Neural cell (in vitro differentiated cells): ENCODE data around the gene TRAPPC2L. TPM values are rescaled to one million over a fixed set of nuclear protein-coding genes. Genes with fewer than 3 reads are reported as not detected.

Experiments
- H2AFZ ChIP-seq: fragments of 200-600, 300-800 bp; sonication (generic), shearing (Covaris generic); 2 replicates; pipeline ENCODE4 v1.6.0; 2014; ENCODE audit warnings: low read depth, mild to moderate bottlenecking, antibody characterized with exemption, low read length, moderate library complexity
- H3F3A ChIP-seq: fragments of 200-600 bp; shearing (Covaris generic); 2 replicates; pipeline ENCODE4 v1.6.1; 2016; ENCODE audit warnings: mild to moderate bottlenecking, moderate library complexity, mixed read lengths, antibody characterized with exemption, low read length; ENCODE audit not compliant: insufficient read depth, poor library complexity, severe bottlenecking
- H3K27ac ChIP-seq: fragments of 200-600, 300-800 bp; sonication (generic), shearing (Covaris generic); 2 replicates; pipeline ENCODE4 v1.5.1; 2014; ENCODE audit warnings: mild to moderate bottlenecking, low read length, moderate library complexity
- H3K27me3 ChIP-seq: fragments of 300-800, 200-600 bp; sonication (generic), shearing (Covaris generic); 2 replicates; pipeline ENCODE4 v1.6.0; 2014; ENCODE audit warnings: mild to moderate bottlenecking, low read depth, low read length, moderate library complexity; ENCODE audit not compliant: insufficient read depth
- H3K36me3 ChIP-seq: fragments of 300-800, 200-600 bp; sonication (generic), shearing (Covaris generic); 2 replicates; pipeline ENCODE4 v1.5.1; 2014; ENCODE audit warnings: mild to moderate bottlenecking, antibody characterized with exemption, low read length, moderate library complexity; ENCODE audit not compliant: insufficient read depth
- H3K4me2 ChIP-seq: fragments of 300-800, 200-600 bp; sonication (generic), shearing (Covaris generic); 2 replicates; pipeline ENCODE4 v1.6.0; 2014; ENCODE audit warnings: mild to moderate bottlenecking, low read length
- H3K4me3 ChIP-seq: fragments of 300-800, 200-600 bp; sonication (generic), shearing (Covaris generic); 2 replicates; pipeline ENCODE4 v1.5.1; 2014; ENCODE audit warnings: mild to moderate bottlenecking, low read length, moderate library complexity
- H3K79me2 ChIP-seq: fragments of 200-600 bp; shearing (Covaris generic); replicated peaks from 2 replicates; pipeline ENCODE4 v1.6.0; 2014; ENCODE audit warnings: mild to moderate bottlenecking, low read length, moderate library complexity; ENCODE audit not compliant: insufficient read depth
- H3K9ac ChIP-seq: fragments of 300-800, 200-600 bp; sonication (generic), shearing (Covaris generic); 2 replicates; pipeline ENCODE4 v1.6.1; 2016; ENCODE audit warnings: mild to moderate bottlenecking, low read length, mixed read lengths
- H3K9me2 ChIP-seq: fragments of 200-600 bp; shearing (Covaris generic); 2 replicates; pipeline ENCODE4 v1.6.1; 2016; ENCODE audit warnings: mild to moderate bottlenecking, low read length, mixed read lengths; ENCODE audit not compliant: insufficient read depth
- H3K9me3 ChIP-seq: fragments of 200-600, 300-800 bp; sonication (generic), shearing (Covaris generic); 2 replicates; pipeline ENCODE4 v1.6.1; 2016; ENCODE audit warnings: mild to moderate bottlenecking, mixed run types, low read length, moderate library complexity, mixed read lengths
- H4K20me1 ChIP-seq: fragments of 200-600 bp; shearing (Covaris generic); 2 replicates; pipeline ENCODE4 v1.6.1; 2016; ENCODE audit warnings: mild to moderate bottlenecking, mixed run types; ENCODE audit not compliant: insufficient read depth
- EP300 ChIP-seq: fragments of 450-650 bp; conservative IDR thresholded peaks from 2 replicates; pipeline ENCODE4 v1.6.1; 2014; ENCODE audit warnings: antibody characterized with exemption, mild to moderate bottlenecking, moderate library complexity; ENCODE audit not compliant: poor library complexity, severe bottlenecking
- EZH2 ChIP-seq: fragments of 200-600, 300-800 bp; shearing (Covaris generic), sonication (generic); IDR thresholded peaks from 2 replicates; pipeline ENCODE4 v1.6.1; 2014; ENCODE audit warnings: antibody characterized with exemption, low read length, borderline replicate concordance, mild to moderate bottlenecking; ENCODE audit not compliant: insufficient read depth, poor library complexity, severe bottlenecking
- MXI1 ChIP-seq: fragments of 450-650 bp; conservative IDR thresholded peaks from 2 replicates; pipeline ENCODE4 v1.6.1; 2014; ENCODE audit warnings: antibody characterized with exemption, mild to moderate bottlenecking; ENCODE audit not compliant: poor library complexity, severe bottlenecking
- POLR2AphosphoS5 ChIP-seq: IDR thresholded peaks from 2 replicates; pipeline ENCODE4 v1.6.1; 2012
- RAD21 ChIP-seq: fragments of 450-650 bp; conservative IDR thresholded peaks from 2 replicates; pipeline ENCODE4 v1.6.1; 2014; ENCODE audit warnings: antibody characterized with exemption, mild to moderate bottlenecking, moderate library complexity
- SMC3 ChIP-seq: fragments of 450-650 bp; conservative IDR thresholded peaks from 2 replicates; pipeline ENCODE4 v1.6.1; 2014; ENCODE audit warnings: antibody characterized with exemption, mild to moderate bottlenecking, moderate library complexity; ENCODE audit not compliant: poor library complexity
- TAF1 ChIP-seq: IDR thresholded peaks from 2 replicates; pipeline ENCODE4 v1.6.1; 2012; ENCODE audit warnings: low read depth
- polyA plus RNA-seq: library from polyadenylated mRNA; depleted of rRNA; stranded (reverse); fragments of >200 nt; gene quantifications from 2 replicates; pipeline ENCODE4 v1.2.3, GENCODE V29; 2014
- TF ChIP-seq, protein P1 (sequence below): IDR thresholded peaks from 2 replicates; pipeline ENCODE4 v1.6.1; 2012; ENCODE audit warnings: borderline replicate concordance
- TF ChIP-seq, protein P2 (sequence below): fragments of 450-650 bp; IDR thresholded peaks from 2 replicates; pipeline ENCODE4 v1.5.1; 2014; ENCODE audit warnings: antibody characterized with exemption, mild to moderate bottlenecking, moderate library complexity; ENCODE audit not compliant: poor library complexity, severe bottlenecking

The TRAPPC2L gene
- polyA plus RNA-seq, 1 donor from 2014 or later = 70.2 TPM

DNA sequence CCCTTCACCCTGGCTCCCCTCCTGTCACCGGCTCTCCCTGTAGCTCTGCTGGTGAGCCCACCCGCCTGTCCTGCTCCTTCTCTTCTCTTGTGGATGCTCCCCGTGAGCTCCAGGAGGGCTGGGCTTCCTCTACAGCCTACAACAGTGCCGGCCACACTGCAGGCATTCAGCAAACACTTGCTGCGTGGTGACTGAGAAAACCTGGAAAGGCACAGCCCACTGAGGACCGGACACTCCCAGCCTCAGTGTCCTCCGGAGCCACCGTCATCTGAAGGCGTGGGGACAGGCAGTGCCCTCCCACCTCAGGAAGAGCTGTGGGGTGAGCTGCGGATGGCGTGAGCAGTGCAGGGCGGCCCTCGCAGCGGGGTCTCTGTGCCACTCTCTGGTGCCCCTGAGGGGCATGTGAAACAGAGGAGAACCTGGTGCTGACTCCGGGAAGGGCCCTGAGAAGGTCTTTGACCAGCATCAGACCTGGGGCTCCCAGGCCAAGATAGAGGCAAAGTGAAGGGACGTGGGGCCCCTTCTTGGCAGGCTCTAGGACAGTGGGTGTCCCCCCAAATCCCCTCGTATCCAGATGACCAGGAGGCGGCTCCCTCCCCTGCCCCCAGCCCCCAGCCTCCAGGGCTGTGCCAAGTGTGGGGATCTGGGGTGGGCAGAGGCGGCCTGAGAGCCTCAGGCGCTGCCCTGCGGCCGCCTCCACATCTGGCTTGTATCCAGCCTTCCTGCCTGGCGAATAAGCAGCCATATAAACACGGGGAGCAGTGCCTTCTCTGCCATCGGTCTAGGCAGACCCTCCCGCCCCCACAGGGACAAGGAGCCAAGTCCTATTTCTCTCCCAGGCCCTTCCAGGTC lies 53.6 kb downstream of the TRAPPC2L start:
- no peaks in the 10 kb centered on the region for H3K79me2 ChIP-seq
- H3K9me2 ChIP-seq = no peaks in the 10 kb centered on the region
- H3K9me3 ChIP-seq = no peaks in the 10 kb centered on the region
- H3K9ac ChIP-seq = no peak overlapping the region
- H3K4me2 ChIP-seq = no peak overlapping the region
- H3K4me3 ChIP-seq = no peak overlapping the region
- no peak overlapping the region for H3K27ac ChIP-seq
- H3K36me3 ChIP-seq = no peaks in the 10 kb centered on the region
- no peaks in the 10 kb centered on the region for H3F3A ChIP-seq
- H4K20me1 ChIP-seq = no peaks in the 10 kb centered on the region
- TF ChIP-seq RAD21 (no peak), EZH2 (no peak), EP300 (no peak), MXI1 (no peak), POLR2AphosphoS5 (no peak), TAF1 (no peak), SMC3 (no peak)
- TF ChIP-seq, protein P1, sequence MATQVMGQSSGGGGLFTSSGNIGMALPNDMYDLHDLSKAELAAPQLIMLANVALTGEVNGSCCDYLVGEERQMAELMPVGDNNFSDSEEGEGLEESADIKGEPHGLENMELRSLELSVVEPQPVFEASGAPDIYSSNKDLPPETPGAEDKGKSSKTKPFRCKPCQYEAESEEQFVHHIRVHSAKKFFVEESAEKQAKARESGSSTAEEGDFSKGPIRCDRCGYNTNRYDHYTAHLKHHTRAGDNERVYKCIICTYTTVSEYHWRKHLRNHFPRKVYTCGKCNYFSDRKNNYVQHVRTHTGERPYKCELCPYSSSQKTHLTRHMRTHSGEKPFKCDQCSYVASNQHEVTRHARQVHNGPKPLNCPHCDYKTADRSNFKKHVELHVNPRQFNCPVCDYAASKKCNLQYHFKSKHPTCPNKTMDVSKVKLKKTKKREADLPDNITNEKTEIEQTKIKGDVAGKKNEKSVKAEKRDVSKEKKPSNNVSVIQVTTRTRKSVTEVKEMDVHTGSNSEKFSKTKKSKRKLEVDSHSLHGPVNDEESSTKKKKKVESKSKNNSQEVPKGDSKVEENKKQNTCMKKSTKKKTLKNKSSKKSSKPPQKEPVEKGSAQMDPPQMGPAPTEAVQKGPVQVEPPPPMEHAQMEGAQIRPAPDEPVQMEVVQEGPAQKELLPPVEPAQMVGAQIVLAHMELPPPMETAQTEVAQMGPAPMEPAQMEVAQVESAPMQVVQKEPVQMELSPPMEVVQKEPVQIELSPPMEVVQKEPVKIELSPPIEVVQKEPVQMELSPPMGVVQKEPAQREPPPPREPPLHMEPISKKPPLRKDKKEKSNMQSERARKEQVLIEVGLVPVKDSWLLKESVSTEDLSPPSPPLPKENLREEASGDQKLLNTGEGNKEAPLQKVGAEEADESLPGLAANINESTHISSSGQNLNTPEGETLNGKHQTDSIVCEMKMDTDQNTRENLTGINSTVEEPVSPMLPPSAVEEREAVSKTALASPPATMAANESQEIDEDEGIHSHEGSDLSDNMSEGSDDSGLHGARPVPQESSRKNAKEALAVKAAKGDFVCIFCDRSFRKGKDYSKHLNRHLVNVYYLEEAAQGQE = no peak
- TF ChIP-seq, protein P2, sequence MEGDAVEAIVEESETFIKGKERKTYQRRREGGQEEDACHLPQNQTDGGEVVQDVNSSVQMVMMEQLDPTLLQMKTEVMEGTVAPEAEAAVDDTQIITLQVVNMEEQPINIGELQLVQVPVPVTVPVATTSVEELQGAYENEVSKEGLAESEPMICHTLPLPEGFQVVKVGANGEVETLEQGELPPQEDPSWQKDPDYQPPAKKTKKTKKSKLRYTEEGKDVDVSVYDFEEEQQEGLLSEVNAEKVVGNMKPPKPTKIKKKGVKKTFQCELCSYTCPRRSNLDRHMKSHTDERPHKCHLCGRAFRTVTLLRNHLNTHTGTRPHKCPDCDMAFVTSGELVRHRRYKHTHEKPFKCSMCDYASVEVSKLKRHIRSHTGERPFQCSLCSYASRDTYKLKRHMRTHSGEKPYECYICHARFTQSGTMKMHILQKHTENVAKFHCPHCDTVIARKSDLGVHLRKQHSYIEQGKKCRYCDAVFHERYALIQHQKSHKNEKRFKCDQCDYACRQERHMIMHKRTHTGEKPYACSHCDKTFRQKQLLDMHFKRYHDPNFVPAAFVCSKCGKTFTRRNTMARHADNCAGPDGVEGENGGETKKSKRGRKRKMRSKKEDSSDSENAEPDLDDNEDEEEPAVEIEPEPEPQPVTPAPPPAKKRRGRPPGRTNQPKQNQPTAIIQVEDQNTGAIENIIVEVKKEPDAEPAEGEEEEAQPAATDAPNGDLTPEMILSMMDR = no peak
- no peak overlapping the region for H2AFZ ChIP-seq
- no peaks in the 10 kb centered on the region for H3K27me3 ChIP-seq

DNA sequence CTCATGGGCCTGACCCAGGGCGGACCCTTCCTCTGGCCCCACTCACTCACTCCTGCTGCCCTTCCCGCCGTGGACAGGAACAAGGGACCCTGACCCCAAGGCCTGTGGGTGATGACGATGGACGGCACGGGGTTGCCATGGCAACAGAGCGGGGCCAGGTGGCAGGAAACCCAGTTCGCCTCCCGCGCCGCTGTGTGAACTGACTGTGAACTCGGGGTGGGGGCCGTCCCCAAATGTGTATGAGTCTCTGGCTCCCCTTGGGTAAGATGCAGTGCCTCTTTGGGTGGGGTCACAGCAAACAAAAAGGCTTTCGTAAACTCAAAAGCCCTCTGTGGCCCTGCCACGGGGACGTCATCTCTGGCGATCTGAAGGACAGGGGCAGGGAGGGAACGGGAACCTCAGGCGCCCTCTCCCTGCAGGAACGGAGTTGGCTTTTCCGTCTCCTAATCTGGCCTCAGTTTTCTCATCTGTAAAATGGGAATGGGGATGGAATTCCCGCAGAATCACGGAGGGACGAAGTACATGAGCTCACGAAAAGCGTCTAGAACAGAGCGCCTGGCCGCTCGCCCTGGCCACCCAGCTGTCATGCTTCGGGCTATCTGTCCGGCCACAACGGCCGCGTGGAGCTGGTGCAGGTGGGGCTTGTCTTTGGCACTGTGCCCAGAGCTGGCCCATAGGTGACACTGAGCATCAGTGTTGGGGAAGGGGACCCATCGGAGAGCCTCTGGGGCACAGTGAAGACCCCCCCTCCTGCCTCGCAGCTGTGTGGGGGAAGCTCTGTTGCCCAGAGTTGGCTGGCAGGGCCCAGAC lies 54.4 kb downstream of the TRAPPC2L start:
- TF ChIP-seq EZH2 = no peak
- TF ChIP-seq MXI1 = no peak
- TF ChIP-seq EP300 = no peak
- TF ChIP-seq, protein P2 = no peak
- no peak for TF ChIP-seq POLR2AphosphoS5
- no peak for TF ChIP-seq SMC3
- TF ChIP-seq RAD21 = no peak
- no peak for TF ChIP-seq TAF1
- TF ChIP-seq, protein P1 = no peak
- Histone ChIP-seq H3K9me3 (no peaks in the 10 kb centered on the region), H3K27ac (no peak overlapping the region), H3K9ac (no peak overlapping the region), H3K4me3 (no peak overlapping the region), H3K27me3 (no peaks in the 10 kb centered on the region), H3K9me2 (no peaks in the 10 kb centered on the region), H2AFZ (no peak overlapping the region), H3F3A (no peaks in the 10 kb centered on the region), H3K79me2 (no peaks in the 10 kb centered on the region), H4K20me1 (no peaks in the 10 kb centered on the region), H3K4me2 (no peak overlapping the region), H3K36me3 (no peaks in the 10 kb centered on the region)
